Measurements from ENCODE around the gene TUBB3.

TUBB3 gene

DNA sequence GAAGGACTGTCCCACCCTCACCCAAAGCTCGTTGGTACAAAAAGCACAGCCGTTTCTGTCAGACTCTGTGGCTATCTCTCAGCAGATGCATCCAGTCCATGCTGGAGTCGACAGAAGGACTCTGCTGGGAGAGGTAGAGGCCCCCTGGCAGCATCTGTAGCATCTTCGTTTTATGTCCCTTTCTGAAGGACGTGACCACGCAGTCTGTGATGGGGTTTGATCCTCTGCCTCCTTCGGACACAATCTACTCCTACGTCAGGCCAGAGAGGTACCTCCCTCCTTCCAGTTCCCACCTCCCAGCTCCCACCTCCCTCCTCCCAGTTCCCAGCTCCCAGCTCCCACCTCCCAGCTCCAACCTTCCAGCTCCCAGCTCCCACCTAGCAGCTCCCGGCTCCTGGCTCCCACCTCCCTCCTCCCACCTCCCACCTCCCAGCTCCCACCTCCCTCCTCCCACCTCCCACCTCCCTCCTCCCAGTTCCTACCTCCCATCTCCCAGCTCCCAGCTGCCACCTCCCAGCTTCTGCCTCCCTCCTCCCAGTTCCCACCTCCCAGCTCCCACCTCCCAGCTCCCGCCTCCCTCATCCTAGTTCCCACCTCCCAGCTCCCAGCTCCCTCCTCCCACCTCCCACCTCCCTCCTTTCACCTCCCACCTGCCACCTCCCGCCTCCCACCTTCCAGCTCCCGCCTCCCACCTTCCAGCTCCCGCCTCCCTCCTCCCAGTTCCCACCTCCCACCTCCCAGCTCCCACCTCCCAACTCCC, 15.9 kb upstream of the TUBB3 start:
- CTCF ChIA-PET, result interaction anchor here (1.2 to 4.3 kb wide), 8 partner anchors 11 to 207 kb away, joined by 3 to 29 read pairs (median 4); partner anchors contain the start of genes MC1R and TUBB3
- POLR2A ChIA-PET, result interaction anchor here (0.6 to 1.1 kb wide), 2 partner anchors 20 to 201 kb away, joined by 3 read pairs; no protein-coding TSS in a partner anchor
- no peak for DNase-seq (ENCODE audit: extremely low spot score)
- TF ChIP-seq, protein P1, sequence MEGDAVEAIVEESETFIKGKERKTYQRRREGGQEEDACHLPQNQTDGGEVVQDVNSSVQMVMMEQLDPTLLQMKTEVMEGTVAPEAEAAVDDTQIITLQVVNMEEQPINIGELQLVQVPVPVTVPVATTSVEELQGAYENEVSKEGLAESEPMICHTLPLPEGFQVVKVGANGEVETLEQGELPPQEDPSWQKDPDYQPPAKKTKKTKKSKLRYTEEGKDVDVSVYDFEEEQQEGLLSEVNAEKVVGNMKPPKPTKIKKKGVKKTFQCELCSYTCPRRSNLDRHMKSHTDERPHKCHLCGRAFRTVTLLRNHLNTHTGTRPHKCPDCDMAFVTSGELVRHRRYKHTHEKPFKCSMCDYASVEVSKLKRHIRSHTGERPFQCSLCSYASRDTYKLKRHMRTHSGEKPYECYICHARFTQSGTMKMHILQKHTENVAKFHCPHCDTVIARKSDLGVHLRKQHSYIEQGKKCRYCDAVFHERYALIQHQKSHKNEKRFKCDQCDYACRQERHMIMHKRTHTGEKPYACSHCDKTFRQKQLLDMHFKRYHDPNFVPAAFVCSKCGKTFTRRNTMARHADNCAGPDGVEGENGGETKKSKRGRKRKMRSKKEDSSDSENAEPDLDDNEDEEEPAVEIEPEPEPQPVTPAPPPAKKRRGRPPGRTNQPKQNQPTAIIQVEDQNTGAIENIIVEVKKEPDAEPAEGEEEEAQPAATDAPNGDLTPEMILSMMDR (IDR thresholded peaks at IDR 0.05; ENCODE audit: control extremely low read depth, extremely low read depth, low read depth, missing control alignments), result no peak

DNA sequence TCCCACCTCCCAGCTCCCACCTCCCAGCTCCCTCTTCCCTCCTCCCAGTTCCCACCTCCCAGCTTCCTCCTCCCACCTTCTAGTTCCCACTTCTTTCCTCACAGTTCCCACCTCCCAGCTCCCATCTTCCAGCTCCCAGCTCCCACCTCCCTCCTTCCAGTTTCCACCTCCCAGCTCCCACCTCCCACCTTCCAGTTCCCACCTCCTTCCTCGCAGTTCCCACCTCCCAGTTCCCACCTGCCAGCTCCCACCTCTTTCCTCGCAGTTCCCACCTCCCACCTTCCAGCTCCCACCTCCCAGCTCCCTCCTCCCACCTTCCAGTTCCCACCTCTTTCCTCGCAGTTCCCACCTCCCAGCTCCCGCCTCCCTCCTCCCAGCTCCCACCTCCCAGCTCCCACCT, 14.9 kb upstream of the TUBB3 start:
- ChIA-PET POLR2A (no interaction called here), CTCF (interaction anchor here (0.7 to 5.0 kb wide), 10 partner anchors 10 to 208 kb away, joined by 3 to 29 read pairs (median 6); partner anchors contain the start of genes DEF8, MC1R and TUBB3)
- DNase-seq (ENCODE audit: extremely low spot score), result no peak
- TF ChIP-seq, protein P1 (IDR thresholded peaks at IDR 0.05; ENCODE audit: control extremely low read depth, extremely low read depth, low read depth, missing control alignments), result no peak

DNA sequence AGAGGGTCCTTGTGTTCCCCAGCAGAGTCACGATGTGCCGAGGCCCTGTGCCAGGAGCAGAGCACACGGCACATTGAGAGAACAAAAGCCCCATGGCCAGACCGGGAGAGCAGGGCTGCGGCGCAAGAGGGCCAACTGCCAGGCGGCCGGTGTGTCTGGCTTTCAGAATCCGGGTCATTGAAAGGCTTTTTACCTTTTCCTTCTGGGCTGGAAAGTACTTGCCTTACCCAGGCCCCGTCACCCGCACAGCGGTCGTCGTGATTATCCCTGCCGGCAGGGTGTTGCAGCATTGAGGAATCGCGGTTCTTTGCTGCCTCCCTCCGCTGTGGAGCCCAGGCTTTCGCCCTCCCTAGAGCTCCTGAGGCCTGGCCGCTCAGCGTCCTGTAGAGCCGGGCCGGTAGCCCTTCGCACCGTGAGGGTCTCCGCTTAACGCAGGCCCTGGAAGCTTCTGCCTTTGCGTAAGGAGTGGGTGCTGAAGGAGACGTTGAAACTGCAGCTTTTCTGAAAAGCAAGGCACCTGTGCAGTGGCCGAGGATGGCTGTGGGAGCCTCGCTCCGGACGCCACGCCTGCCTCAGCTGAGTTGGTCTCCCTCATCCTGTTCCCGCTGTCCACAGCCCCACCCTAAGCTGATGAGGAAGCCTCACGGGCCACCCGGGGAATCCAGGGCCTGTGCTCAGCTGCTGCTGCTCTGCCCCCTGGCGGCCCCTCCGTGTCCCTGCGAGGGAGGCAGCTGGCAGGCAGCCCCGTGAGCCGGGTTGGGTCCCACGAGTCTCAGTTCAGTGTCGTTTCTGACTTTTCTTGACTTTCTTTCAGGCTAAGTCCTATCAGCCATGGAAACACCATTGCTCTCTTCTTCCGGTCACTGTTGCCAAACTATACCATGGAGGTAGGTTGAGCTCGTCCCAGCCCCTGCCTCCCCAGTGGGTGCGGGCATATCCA, 13.1 kb upstream of the TUBB3 start:
- TF ChIP-seq, protein P1 (IDR thresholded peaks at IDR 0.05; ENCODE audit: control extremely low read depth, extremely low read depth, low read depth, missing control alignments), result peak; percentile 87
- CTCF ChIA-PET, result interaction anchor here (0.7 to 5.0 kb wide), 24 partner anchors 8 to 1039 kb away, joined by 3 to 29 read pairs (median 5); partner anchors contain the start of genes DEF8, MC1R, SPATA2L and TCF25
- POLR2A ChIA-PET, result interaction anchor here (0.6 kb wide), 1 partner anchor 31 kb away, joined by 3 read pairs; no protein-coding TSS in a partner anchor
- DNase-seq (ENCODE audit: extremely low spot score), result peak; percentile 85

DNA sequence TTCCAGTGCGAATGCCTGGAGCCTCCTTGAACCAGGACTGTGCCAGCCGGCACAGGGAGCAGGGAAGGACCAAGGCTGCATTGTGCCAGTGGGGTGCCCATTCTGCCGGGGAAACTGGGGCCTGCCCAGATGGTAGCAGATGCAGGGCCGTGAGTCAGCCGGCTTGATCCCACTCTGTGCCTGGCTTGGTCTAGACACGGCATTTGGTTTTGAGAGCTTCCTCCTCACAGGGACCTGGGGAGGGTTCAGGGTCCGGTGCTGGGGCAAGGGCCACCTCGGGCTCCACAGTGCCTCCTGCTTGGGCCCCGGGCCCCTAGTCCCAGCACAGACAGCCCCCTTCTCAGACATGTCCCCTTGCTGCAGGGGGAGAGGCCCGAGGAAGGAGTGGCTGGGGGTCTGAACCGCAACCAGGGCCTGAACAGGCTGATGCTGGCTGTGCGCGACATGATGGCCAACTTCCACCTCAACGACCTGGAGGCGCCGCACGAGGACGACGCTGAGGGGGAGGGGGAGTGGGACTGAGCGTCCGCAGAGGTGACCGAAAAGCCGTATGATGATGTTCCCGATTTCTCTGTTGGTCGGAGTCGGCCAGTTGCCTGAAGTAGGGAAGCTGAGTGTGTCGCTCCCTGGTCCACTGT, 12.3 kb upstream of the TUBB3 start:
- ChIA-PET CTCF (interaction anchor here (0.7 to 5.0 kb wide), 21 partner anchors 8 to 1040 kb away, joined by 3 to 29 read pairs (median 7); partner anchors contain the start of genes DEF8, MC1R, SPATA2L and TUBB3), POLR2A (interaction anchor here (0.6 kb wide), 1 partner anchor 32 kb away, joined by 3 read pairs; no protein-coding TSS in a partner anchor)
- no peak for DNase-seq (ENCODE audit: extremely low spot score)
- TF ChIP-seq, protein P1 (IDR thresholded peaks at IDR 0.05; ENCODE audit: control extremely low read depth, extremely low read depth, low read depth, missing control alignments), result no peak

DNA sequence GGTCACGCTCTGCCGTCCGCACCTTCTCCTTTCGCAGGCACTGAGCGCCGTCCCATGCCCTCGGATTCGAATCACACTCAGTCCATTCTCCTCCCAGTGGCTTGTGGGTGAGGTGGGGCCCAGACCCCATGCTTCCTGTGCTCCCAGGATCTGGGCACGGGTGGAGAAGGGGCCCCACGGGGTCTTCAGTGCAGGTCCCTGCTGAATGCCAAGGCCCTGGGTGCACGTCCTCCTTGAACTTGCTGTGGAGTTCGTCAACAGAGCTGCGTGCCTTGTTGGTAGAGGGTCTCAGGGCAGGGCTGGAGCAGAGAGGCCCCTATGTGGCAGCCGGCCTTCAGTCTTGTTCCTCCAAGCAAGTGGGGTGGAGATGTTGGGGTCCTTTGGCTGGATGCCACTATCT, 11.8 kb upstream of the TUBB3 start:
- ChIA-PET CTCF (interaction anchor here (1.0 to 5.0 kb wide), 9 partner anchors 7 to 1040 kb away, joined by 3 to 29 read pairs (median 9); partner anchors contain the start of genes MC1R and SPATA2L), POLR2A (no interaction called here)

More for the DNA sequence above, 11.8 kb upstream of the TUBB3 start:
- TF ChIP-seq, protein P1 (IDR thresholded peaks at IDR 0.05; ENCODE audit: control extremely low read depth, extremely low read depth, low read depth, missing control alignments), result no peak
- no peak for DNase-seq (ENCODE audit: extremely low spot score)
